CD1c-positive myeloid dendritic cell (primary cell): ENCODE data around the gene ARSI.
"Not testable (repeated sequence)": the region's sequence is repeated elsewhere in the genome, so short reads cannot be mapped to it uniquely, and the experiment has no call there.

Experiments used
- DNase-seq: peaks from one replicate; pipeline ENCODE4 v3.0.0-alpha.2; 2016; ENCODE audit errors: extremely low spot score

Gene ARSI

DNA sequence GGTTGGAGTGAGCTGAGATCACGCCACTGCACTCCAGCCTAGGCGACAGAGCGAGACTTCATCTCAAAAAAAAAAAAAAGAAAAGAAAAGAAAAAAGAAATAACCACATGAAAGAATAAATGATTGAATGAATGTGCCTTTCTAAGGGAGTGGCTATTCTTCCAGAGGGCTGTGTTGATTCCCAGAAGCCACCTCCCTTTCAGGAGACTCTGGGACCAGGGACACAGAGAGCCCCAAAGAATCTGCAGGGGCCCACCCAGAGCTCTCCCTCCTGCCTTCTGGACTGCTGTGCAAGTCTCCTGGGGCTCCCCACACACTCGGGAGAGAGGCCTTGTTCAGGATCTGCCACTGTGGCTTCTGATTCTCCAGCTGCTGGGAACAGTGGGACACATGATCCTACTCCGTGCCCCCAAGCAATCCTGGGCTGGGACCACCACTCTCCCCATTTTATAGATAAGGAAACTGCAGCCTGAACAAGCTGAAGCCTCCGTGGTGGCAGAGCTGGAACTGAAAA is 36.8 kb downstream of the ARSI start:
- no peak for DNase-seq

DNA sequence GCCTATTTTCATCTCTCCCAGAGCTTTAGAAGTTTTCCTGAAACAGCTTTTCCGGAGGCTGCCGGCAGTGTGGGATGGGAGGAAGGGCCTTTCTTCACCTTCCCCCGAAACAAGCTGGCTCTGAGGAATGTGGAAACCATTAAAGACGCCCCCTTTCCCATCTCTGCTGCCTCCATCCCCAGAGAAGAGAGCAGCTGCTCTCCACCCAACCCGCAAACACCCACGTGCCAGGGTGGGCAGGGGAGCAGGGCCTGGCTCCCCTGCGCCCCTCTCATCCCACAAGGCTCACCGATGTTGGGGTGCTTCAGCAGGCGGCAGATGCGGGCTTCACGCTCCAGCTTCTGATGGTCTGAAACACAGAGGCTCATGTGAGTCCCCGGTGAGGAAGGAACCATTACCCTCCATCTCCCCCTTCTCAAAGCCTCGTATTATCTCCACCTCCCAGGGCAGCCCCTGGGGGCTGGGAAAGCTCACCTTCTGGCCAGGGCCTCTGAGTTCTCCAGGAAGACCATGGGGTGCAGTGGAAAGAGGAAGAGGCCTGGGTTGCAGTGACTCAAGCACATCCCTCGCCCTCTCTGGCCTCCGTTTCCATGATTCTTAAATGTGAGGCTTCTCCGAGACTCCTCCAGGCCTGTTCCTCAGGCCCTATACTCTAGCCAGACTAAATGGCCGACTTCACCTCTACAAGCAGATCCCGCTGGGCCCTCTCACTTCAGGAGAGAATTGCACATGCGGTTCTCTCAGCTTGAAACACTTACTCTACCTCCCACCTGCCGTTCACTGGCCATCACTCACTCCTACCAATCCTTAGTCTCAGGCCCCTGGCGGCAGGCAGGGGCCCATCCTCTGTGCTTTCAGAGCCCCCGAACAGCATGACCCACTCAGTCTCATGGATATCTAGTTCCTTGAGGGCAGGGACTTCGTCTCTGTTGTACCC is 37.8 kb downstream of the ARSI start:
- DNase-seq: no peak

DNA sequence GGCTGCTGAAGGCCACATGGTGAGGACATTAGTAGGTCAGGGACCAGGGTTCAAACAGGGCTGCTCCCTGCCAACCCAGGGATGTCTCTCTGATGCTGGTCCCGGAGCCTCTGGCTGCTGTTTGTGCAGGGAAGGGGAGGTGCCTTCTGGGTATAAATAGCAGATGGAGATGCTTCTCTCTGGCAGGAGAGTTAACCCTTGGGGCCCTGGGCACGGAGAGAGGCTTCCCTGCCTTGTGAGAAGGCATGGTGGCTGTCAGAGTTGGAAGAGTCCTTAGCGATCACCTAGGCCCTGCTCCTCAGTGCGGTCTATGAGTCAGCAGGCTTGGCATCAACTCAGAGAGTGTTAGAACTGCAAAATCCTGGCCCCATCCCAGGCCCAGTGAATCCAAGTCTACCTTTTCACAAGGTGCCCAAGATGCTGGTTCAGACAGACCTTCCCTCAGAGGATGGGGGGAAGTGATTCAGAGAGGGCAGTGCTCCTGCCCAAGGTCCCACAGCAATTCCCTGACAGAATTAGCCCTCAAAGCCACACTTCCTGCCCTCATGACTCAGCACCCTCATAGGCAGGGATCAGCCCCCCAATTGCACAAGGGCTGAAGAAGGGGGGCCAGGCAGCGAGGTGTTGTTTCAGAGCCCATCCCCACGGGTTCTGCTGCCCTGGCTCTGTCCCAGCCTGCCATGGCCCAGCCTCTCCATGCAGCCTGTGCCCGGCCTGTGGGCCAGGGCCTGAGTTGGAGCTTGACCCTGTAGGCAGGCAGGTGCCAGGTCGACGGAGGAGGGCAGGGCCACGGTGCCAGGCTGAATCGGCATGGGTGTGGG is 38.7 kb downstream of the ARSI start:
- no peak for DNase-seq

DNA sequence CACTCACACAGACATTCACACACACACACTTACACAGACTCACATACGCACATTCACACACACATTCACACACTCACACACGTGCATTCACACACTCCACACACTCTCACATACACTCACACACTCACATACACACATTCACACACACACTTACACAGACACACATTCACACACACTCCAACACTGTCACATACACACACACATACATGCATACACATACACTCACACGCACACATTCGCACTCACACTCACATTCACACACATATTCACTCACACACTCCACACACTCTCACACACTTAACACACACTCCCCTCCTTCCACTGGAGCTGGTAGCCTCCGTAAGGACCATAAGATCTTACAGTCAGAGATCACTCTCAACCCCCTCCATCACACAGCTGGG is 39.3 kb downstream of the ARSI start:
- DNase-seq: no peak

DNA sequence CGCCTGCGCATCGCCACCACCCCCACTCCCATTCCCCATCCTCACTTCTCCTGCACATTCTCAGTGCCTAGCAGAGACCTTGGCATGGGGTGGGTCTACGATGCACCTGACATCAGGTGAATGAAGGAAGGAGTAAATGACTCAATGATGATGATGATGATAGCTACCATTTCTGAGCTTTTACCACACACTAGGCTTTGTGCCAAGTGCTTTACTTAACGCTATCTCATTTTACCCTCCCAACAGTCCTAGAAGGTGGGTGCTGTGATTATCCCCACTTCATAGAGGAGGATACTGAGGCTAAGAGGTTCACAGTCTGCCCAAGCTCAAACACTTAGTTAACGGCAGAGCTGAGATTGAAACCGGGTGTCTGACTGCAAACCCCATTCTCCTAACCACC is 40.2 kb downstream of the ARSI start:
- DNase-seq: no peak

DNA sequence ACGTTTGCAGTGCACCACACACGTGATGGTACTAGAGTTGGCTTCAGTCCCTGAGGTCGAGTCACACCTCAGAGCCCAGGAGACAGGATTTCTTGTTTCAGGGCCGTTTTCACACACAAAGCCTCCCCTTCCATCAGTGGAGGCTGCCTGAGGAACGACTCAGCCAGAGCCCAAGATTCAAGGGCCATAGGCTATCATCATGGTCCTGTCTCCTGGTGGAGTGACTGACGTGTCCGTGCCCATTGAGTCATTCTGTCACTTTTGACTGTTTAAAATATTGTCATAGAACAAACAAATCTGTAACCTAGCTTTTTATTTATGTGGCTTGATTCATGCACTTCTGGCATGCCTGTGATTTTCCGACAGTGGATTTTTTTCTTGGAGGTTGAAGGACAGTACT is 41.5 kb downstream of the ARSI start:
- DNase-seq: no peak

DNA sequence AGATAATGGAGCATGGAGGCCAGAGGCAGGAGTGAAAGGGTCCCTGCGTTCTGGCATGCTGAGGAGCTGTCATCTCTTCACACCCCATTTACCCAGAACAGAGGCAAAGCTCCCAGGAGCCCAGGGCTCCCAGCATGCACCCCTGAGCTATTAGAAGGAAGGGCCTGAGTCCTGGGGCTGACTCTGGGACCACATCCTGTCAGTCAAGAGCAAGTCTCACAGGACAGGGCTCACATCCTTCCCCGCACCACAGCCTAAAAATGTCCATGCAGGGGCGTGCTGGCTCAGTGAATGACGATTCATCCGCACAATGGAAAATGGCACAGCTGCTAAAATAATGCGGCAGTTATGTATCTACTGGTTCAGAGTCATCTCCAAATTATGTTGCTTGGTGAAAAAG is 44.6 kb downstream of the ARSI start:
- DNase-seq: no peak

DNA sequence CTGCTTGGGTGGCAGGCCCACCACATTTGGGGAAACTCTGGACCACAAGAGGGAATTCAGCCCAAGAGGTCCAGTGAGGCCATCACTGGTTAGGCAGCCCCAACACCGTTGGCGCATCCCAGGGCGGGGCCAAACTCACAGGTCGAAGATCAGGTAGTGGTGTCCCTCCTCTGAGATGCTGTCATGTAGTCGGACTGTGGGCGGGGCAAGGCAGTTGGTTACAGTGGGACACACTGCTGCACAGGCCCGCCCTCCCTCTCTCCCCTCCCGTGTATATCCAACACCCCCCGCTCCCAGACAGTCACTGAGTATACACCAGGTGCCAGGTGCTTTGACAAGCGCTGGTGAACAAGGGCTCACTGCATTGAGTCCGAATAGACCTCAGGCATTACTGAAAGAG is 45.3 kb downstream of the ARSI start:
- DNase-seq: no peak

DNA sequence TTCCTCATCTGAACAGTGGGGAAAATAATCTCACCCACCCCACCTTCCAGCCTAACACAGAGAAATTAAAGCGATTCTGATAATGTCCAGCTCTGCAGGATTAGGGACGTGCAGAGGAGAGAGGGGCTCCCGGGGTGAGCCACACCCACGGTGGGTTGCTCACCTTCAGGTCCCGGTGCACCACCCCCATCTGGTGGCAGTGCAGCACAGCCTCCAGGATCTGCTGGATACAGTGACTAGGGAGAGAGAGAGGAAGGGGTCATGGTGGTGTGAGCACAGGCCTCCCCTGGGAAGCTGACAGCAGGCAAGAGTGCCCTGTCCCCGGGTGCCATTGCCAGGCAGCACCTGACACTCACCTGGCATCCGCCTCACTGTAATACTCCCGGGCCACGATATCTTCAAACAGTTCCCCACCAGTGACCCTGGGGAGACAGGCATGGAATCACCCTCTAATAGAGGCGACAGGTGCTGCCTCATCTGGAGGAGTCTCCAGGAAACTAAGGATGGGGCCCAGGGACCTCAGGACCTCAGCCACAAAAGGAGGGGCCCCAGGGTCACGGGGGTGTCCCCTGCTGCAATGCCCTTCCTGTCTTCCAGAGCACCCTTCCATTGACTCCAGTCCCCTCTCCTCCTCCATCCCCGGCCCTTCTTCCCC is 46.2 kb downstream of the ARSI start:
- DNase-seq: no peak

DNA sequence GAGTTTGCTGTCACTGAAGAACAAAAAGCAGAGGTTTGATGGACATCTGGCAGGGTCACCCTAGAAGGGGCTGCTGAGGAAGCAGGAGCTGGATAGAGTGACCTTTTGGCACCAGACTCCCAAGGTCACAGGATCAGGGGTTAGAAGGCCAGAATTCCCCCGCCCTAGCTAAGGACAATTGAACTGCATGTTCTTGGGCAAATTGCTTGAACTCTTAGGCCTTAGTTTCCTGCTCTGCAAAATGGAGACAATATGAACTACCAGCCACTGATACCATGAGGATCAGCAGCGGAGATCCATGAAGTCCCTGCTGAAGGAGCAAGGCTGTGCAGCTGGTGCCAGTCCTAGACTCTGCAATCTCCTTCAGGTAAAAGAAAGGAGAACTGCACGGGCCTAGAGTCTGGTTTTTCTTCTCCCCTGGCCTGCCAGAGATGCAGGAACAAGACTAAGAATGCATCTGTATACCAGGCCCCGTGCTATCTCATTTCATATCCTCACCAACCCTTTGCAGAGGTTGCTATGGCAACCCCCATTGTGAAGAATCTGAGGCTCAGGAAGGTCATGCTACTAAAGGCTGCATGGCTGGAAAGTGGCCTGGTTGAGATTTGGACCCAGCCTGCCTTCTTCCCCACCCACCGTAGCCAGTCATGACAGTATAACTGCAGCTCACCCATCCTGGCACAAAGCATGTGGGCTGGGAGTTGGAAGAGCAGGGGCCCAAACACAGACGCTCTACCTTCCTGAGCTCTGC is 46.9 kb downstream of the ARSI start:
- no peak for DNase-seq

DNA sequence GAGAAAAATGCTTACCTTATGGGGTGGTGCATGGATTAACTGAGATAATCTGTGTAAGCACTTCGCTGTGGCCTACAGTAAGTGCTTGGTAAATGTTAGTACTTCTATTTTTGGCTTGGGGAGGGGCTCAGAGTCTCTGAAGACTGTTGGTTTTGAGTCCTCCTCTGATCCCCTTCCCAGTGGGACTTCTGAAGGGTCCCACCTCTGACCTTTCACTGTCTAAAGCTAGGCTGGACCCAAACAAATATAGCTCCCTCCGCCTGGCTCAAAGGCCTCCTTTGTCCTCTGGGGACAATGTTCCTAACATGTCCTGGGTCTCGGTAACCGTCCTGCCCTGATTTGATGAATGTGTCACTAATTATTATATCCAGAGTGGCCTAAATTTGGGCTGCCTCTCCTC is 47.9 kb downstream of the ARSI start:
- no peak for DNase-seq

DNA sequence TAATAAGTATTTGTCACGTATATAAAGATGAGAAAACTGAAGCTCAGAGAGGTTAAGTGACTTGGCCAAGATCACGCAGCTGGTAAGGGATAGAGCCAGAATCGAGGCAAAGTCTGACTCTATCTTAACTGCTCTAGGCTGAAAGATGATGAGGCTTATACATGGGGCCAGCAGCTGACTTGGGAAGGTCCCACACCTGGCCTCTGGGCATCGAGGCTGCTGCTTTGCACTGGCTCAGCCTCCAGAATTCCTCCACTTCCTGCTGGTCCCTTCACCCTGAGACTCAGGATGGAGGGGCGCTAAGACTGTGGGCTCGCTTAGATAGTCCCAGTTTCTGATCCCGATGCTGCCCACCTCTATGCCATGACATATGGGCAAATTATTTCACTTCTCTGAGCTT is 48.3 kb downstream of the ARSI start:
- DNase-seq: no peak

DNA sequence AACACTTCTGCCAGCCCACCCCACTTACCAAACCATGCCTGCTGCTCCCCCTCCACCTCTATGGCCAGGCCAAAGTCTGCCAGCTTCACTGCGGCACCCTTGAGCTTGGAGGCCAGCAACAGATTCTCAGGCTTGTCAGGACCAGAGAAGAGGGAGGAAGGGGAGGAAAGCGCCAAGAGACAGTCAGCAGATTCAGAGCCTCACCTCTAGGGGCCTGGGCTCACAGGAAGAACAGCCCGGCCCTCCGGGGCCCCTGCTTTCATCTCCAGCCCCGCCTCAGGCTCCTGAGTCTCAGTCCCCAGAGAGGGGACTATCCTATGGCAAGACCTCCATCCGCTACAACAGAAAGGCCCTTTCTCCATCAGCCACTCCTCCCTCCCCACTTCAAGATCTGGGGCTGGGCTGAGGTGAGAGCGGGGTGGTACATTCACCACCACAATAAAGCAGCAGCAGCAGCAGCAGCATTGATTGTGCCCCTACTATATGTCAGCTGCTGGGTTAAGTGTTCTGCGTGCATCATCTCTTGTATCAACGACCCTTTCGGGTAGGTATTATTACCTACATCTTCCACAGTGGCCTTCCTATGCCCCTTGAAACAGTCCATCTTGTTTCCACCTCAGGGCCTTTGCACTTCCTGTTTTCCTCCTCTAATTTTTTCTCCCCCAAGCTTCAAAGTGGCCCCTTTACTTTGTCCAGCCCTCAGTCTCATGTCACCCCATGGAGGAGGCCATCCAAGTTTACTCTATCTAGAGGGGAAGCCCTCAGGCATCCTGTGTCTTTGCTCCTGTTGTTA is 49.1 kb downstream of the ARSI start:
- no peak for DNase-seq

DNA sequence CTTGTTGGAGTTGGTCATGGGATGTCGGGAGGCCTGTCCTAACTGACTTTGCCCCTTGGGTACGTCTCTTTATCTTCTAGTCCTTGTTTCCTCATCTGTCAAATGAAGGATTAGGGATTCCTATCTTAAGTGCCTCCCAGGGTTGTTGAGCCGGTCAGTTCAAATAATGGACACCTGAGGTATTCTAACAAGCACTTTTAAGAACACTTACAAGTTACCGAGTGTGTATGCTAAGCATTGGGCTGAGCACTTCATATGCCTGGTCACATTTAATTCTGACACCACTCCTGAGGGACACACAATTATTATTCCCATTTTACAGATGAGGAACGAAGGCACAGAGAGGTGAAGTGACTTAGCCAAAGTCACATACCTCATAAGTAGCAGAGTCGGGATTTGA is 50.2 kb downstream of the ARSI start:
- no peak for DNase-seq

DNA sequence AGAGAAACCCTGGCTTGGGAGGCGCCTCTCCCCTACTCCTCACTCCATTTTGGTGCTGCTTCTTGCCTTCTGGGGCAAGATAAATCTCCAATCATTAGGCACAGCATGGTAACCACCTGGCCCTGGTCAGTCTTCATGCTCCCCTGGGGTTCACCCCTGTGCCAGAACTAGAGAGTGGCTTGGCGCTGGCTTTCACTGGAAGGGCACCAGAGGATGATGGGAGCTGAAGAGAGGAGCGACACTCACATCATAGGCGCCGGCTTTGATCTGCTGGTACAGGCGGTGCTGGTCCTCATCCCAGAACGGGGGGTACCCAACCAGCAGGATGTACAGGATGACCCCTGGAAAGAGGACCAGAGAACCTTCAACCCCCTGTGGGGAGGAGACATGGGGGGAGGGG is 51.2 kb downstream of the ARSI start:
- no peak for DNase-seq

DNA sequence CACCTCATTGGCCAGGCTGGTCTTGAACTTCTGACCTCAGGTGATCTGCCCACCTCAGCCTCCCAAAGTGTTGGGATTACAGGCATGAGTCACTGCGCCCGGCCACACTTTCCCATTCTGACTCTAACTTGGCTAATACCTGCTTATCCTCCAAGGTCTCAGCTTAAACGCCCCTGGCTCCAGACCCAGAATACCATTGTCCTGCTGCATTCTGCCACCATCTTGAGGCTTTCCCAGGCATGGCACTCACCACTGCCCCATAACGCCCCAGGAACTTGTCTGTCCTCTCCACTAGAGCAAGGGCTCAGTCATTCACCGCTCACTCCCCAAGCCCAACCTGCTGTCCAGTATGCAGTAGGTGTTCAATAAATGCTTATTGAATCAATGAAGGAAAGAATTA is 53.0 kb downstream of the ARSI start:
- no peak for DNase-seq

DNA sequence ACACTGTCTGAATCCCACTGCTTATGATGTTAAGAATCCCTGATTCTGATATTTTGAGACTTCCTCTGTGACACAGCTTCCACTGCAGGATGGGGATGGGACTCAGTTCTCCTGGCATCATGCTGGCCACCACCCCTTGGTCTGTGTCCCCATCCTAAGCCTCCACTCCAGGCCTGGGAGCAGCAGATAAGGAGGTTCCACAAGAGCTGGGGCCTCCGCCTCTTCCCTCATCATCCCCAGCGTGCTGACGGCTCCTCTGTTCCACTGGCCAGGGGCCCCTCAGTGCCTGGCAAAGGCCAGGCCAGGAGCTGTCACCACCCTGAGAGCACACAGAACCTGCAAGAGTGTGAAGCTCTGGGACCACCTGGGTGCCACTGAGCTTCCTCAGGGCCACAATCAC is 53.8 kb downstream of the ARSI start:
- DNase-seq: no peak

DNA sequence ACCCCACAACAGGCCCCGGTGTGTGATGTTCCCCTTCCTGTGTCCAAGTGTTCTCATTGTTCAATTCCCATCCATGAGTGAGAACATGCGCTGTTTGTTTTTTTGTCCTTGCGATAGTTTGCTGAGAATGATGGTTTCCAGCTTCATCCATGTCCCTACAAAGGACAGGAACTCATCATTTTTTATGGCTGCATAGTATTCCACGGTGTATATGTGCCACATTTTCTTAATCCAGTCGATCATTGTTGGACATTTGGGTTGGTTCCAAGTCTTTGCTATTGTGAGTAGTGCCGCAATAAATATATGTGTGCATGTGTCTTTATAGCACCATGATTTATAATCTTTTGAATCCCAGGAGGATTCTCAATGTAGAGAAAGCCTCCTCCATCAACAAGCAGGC is 54.2 kb downstream of the ARSI start:
- DNase-seq: not testable (repeated sequence)

DNA sequence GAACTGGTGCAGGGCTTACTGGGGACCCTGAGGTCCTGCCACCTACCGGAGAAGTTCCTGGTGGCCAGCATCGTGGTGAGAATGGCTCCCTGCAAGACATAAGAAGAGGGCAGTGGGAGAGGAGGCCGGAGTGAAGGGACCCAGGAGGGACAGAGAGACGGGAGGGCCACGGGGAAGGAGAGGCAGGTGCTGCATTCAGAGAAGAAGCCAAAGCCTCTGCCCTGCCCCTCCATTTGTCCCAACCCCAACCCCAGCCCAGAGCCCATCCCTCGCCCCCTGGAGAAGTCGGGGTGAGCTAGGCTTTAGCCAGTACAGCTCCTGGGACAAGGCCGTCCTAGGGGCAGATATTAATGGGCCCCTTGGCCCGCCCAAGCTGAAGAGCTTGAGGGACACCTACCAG is 55.0 kb downstream of the ARSI start:
- DNase-seq: no peak

DNA sequence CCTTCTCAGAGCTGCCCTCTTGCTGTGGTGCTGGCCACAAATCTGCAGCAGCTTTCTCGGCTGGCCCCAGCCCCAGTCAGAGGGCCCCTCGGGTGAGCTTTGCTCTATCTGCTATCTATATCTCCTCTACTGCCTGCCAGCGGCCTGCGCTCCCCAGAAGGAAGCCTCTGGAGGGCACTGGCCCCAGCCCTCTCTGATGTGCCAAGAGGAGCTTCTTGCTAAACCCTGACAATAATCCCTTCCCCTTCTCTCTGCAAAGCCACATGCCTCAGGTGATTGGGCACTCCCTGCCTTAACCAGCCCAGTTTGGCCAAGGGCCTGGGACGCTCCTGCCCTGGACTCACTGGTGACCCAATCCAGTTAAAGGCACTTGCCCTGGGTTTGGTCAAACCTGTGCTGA is 55.9 kb downstream of the ARSI start:
- DNase-seq: no peak

DNA sequence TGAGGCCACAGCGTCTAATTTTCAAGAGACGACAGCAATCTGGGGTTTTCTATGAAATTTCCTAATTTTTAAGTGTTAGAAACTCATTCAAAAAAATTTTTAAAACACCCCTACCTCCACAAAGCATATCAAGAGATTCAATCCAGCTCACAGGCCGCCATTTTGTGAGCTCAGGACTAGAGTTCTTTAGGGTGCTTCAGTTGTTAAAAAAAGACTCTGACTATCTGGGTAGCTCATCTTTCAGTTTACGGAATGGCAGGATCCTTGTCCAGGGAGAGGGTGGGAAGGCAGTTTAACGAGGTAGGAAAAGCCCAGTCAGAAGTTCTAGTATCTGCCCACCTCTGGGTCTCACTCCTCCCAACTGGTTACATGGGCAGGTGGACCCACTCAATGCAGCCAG is 56.3 kb downstream of the ARSI start:
- DNase-seq: no peak
